Osteocyte (in vitro differentiated cells): ENCODE results near the gene FRMD4B. TPM values are rescaled to one million over a fixed set of nuclear protein-coding genes. Genes with fewer than 3 reads are reported as not detected.

ENCODE experiments used
- DNase-seq: peaks from one replicate; pipeline ENCODE4 v3.0.0; 2021; ENCODE audit warnings: mixed read lengths; ENCODE audit not compliant: unreplicated experiment; ENCODE audit errors: extremely low spot score
- H3K27ac Mint-ChIP-seq: one replicate; pipeline ENCODE4 v1.8.0; 2021; ENCODE audit warnings: mild to moderate bottlenecking, mixed read lengths; ENCODE audit not compliant: unreplicated experiment
- H3K27me3 Mint-ChIP-seq: one replicate; pipeline ENCODE4 v1.8.0; 2021; ENCODE audit warnings: mixed read lengths; ENCODE audit not compliant: unreplicated experiment
- H3K36me3 Mint-ChIP-seq: one replicate; pipeline ENCODE4 v1.8.0; 2021; ENCODE audit warnings: mixed read lengths; ENCODE audit not compliant: unreplicated experiment
- H3K4me1 Mint-ChIP-seq: one replicate; pipeline ENCODE4 v1.8.0; 2021; ENCODE audit warnings: mixed read lengths; ENCODE audit not compliant: unreplicated experiment
- H3K4me3 Mint-ChIP-seq: one replicate; pipeline ENCODE4 v1.8.0; 2021; ENCODE audit warnings: mild to moderate bottlenecking, moderate library complexity, mixed read lengths; ENCODE audit not compliant: unreplicated experiment
- H3K9me3 Mint-ChIP-seq: one replicate; pipeline ENCODE4 v1.8.0; 2021; ENCODE audit warnings: mixed read lengths; ENCODE audit not compliant: unreplicated experiment
- total RNA-seq: library from RNA; stranded (reverse); gene quantifications from 2 replicates; pipeline ENCODE4 v1.2.1, GENCODE V29; 2021
- TF ChIP-seq, protein P1 (sequence below): fragments of 200-600 bp; sonication (generic); IDR thresholded peaks from 2 replicates; pipeline ENCODE4 v1.5.0; 2021; ENCODE audit warnings: antibody characterized with exemption, mild to moderate bottlenecking, moderate library complexity

The FRMD4B gene
- total RNA-seq, 1 donor from 2014 or later: 1.3 TPM

DNA sequence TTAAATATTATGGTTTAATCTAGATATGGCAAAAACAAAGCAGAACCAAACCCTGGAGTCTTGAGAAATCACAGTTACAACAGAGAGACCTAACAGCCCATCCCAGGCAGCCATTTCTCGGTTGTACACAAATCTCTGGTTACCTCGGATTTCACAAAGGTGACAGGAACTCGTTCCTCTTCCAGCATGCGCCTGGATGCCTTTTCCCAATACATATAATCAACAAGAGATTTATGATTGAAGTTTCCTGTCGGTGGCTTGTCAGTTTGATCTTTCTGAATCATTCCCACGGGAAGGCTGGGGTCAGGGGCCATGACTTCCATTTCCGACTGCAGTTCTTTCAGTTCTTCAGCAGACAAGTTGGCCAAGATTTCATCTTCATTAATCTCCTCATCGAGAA, 263.9 kb downstream of the FRMD4B start:
- DNase-seq: no peak
- no peaks in the 10 kb centered on the region for H3K36me3 Mint-ChIP-seq
- TF ChIP-seq, protein P1, sequence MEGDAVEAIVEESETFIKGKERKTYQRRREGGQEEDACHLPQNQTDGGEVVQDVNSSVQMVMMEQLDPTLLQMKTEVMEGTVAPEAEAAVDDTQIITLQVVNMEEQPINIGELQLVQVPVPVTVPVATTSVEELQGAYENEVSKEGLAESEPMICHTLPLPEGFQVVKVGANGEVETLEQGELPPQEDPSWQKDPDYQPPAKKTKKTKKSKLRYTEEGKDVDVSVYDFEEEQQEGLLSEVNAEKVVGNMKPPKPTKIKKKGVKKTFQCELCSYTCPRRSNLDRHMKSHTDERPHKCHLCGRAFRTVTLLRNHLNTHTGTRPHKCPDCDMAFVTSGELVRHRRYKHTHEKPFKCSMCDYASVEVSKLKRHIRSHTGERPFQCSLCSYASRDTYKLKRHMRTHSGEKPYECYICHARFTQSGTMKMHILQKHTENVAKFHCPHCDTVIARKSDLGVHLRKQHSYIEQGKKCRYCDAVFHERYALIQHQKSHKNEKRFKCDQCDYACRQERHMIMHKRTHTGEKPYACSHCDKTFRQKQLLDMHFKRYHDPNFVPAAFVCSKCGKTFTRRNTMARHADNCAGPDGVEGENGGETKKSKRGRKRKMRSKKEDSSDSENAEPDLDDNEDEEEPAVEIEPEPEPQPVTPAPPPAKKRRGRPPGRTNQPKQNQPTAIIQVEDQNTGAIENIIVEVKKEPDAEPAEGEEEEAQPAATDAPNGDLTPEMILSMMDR: no peak
- peaks cover 3% of the 10 kb centered on the region for H3K4me1 Mint-ChIP-seq
- H3K27ac Mint-ChIP-seq: no peak overlapping the region
- H3K4me3 Mint-ChIP-seq: no peak overlapping the region
- no peaks in the 10 kb centered on the region for H3K9me3 Mint-ChIP-seq
- peaks cover 3% of the 10 kb centered on the region for H3K27me3 Mint-ChIP-seq

DNA sequence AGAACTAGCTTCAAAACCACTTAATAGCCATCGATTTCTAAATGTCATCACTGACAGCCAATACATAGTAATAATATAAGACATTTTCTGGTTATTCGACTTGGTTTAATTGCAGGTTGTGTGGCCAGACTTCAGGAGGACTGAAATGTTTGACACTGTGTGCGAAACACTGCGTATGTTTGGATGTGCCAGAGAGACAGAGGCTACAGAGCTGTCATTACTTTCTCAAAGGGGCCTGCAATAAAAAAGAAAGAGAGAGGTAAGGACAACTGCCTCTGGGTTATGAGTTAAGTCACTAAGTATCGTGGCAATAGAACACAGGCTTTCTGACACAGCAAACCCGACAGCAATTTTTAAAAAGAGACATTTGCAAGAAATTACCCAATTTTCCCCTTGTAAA, 264.4 kb downstream of the FRMD4B start:
- TF ChIP-seq, protein P1: no peak
- no peaks in the 10 kb centered on the region for H3K27me3 Mint-ChIP-seq
- no peak overlapping the region for H3K27ac Mint-ChIP-seq
- peaks cover 3% of the 10 kb centered on the region for H3K4me1 Mint-ChIP-seq
- DNase-seq: no peak
- H3K9me3 Mint-ChIP-seq: no peaks in the 10 kb centered on the region
- no peak overlapping the region for H3K4me3 Mint-ChIP-seq
- H3K36me3 Mint-ChIP-seq: no peaks in the 10 kb centered on the region

DNA sequence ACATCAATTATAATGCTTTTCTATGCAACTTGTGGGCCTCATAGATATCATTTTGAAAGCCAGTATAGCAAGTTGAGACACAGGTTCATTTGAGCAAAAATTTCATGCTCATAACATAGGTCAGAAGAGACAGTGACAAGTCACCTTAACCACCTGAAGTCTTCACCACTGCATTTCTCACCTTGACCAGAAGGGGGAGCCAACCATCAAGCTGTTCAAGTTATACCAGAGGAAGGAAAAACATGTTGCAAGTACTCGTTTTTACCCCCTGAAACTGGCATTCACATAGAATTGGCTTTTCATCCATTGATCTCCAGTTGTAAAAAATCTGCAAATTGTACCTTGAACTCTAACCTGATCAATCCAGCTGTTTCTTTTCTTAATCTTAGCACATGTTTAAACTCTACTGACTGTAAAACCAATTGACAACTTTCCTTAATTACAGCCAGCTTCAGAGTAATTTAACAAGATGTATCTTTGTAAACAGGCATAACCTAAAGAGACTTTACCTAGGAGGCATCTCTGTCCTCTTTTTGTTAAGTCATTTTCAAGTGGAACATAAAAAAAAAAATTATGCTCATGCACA, 264.9 kb downstream of the FRMD4B start:
- H3K4me3 Mint-ChIP-seq: no peak overlapping the region
- no peaks in the 10 kb centered on the region for H3K9me3 Mint-ChIP-seq
- H3K27ac Mint-ChIP-seq: no peak overlapping the region
- TF ChIP-seq, protein P1: peak; percentile 94
- no peaks in the 10 kb centered on the region for H3K36me3 Mint-ChIP-seq
- DNase-seq: no peak
- no peaks in the 10 kb centered on the region for H3K27me3 Mint-ChIP-seq
- peaks cover 3% of the 10 kb centered on the region for H3K4me1 Mint-ChIP-seq
